ENCODE data around the gene DOK1.

The DOK1 gene

GRCh38 chr2:74603282-74604000, 48.9 kb downstream of the DOK1 start:
- DNase-seq: no peak

- DNase-seq: no peak
These were observed 52.4 kb downstream of the DOK1 start for GRCh38 chr2:74606927-74607326.

Measured in CD4-positive, alpha-beta T cell treated with Interleukin-10 for 1 hour (primary cell).